Panc1 (cell line): ENCODE measurements around the gene BOD1. TPM values are rescaled to one million over a fixed set of nuclear protein-coding genes. Genes with fewer than 3 reads are reported as not detected.

Experiments
- ATAC-seq: fragments of 200-7000 bp; cut with Tn5 transposase; 2 replicates; pipeline ENCODE4 v1.9.1; 2020; ENCODE audit warnings: mild to moderate bottlenecking, moderate library complexity
- BruUV-seq: library from RNA; stranded (reverse); fragments of 400-500 nt; replicated peaks from 2 replicates; lab custom pipeline; 2021; lab: Mats Ljungman, UMichigan
- CTCF ChIA-PET: fragments of 300-600 bp; sonication (Branson Sonifier 250); formaldehyde crosslinking; loops from one replicate; lab custom pipeline; 2022; ENCODE audit warnings: antibody characterized with exemption; lab: Charles Lee
- POLR2A ChIA-PET: fragments of 300-600 bp; sonication (Branson Sonifier 250); formaldehyde crosslinking; loops from one replicate; lab custom pipeline; 2022; ENCODE audit warnings: antibody characterized with exemption; lab: Charles Lee
- DNase-seq: peaks from one replicate; pipeline ENCODE4 v3.0.0-alpha.2; 2010; ENCODE audit warnings: low read depth, low spot score
- H3K27ac ChIP-seq: 2 replicates; pipeline ENCODE4 v1.5.1; 2011; ENCODE audit warnings: mild to moderate bottlenecking, low read length, inconsistent platforms
- H3K27me3 ChIP-seq: fragments of 200-500 bp; sonication (Bioruptor generic); 2 replicates; pipeline ENCODE4 v1.6.0; 2014; ENCODE audit warnings: low read length, inconsistent platforms; ENCODE audit not compliant: control insufficient read depth, insufficient read depth
- H3K36me3 ChIP-seq: fragments of 200-500 bp; sonication (Bioruptor generic); 2 replicates; pipeline ENCODE4 v1.5.1; 2014; ENCODE audit warnings: inconsistent platforms, mild to moderate bottlenecking, low read length, moderate library complexity; ENCODE audit not compliant: control insufficient read depth, insufficient read depth
- H3K4me1 ChIP-seq: 2 replicates; pipeline ENCODE4 v1.5.1; 2011; ENCODE audit warnings: inconsistent platforms, mild to moderate bottlenecking, low read length, moderate library complexity; ENCODE audit not compliant: control insufficient read depth, insufficient read depth
- H3K4me3 ChIP-seq, 2 experiments: 2 replicates each; pipeline ENCODE4 v1.5.1; 2011 to 2012; ENCODE audit warnings: low read depth in 2 of 2, low read length in 2 of 2, mild to moderate bottlenecking in 2 of 2, inconsistent platforms in 1 of 2, moderate library complexity in 1 of 2
- H3K9me3 ChIP-seq: fragments of 200-500 bp; sonication (Bioruptor generic); 2 replicates; pipeline ENCODE4 v1.5.1; 2014; ENCODE audit warnings: low read depth, mild to moderate bottlenecking, inconsistent platforms, low read length, moderate library complexity; ENCODE audit not compliant: control insufficient read depth, insufficient read depth
- POLR2AphosphoS5 ChIP-seq: IDR thresholded peaks from 2 replicates; pipeline ENCODE4 v1.6.1; 2012; ENCODE audit warnings: mild to moderate bottlenecking, low read depth, low read length, moderate library complexity
- REST ChIP-seq, 2 experiments: IDR thresholded peaks; 2 replicates each; pipeline ENCODE4 v1.6.1; 2011 to 2012; ENCODE audit warnings: low read depth in 2 of 2, control low read depth in 1 of 2, low read length in 1 of 2, mild to moderate bottlenecking in 1 of 2, moderate library complexity in 1 of 2; ENCODE audit not compliant: insufficient read depth in 1 of 2
- SIN3A ChIP-seq: IDR thresholded peaks from 2 replicates; pipeline ENCODE4 v1.6.1; 2012; ENCODE audit warnings: low read depth, mild to moderate bottlenecking, low read length, moderate library complexity, borderline replicate concordance; ENCODE audit not compliant: insufficient read depth
- TCF7L2 ChIP-seq: IDR thresholded peaks from 2 replicates; pipeline ENCODE4 v1.6.1; 2011; ENCODE audit warnings: mild to moderate bottlenecking, low read depth, low read length, inconsistent platforms
- in situ Hi-C: cut with HindIII; loops from 2 replicates; pipeline ENCODE4 v1.10.0; 2016; ENCODE audit warnings: low sequenced_read_pairs, low pct_unique_long_range_greater_than_20kb
- intact Hi-C: fragments of 100-400 bp; cut with micrococcal nuclease; formaldehyde crosslinking; loops from one replicate; pipeline ENCODE4 v1.10.0; 2022; ENCODE audit not compliant: unreplicated experiment
- total RNA-seq: library from RNA; stranded (reverse); gene quantifications from one replicate; pipeline ENCODE4 v1.2.1, GENCODE V29; 2021; ENCODE audit not compliant: unreplicated experiment
- TF ChIP-seq, protein P1 (sequence below): fragments of 450-650 bp; IDR thresholded peaks from 2 replicates; pipeline ENCODE4 v1.5.1; 2017; ENCODE audit warnings: mild to moderate bottlenecking

The BOD1 gene
- total RNA-seq, 1 experiment from 2014 or later: 86.1 TPM

GRCh38 chr5:173578947-173579615 is 37.4 kb downstream of the BOD1 start:
- no peaks in the 10 kb centered on the region for H3K4me1 ChIP-seq
- no peaks in the 10 kb centered on the region for H3K27me3 ChIP-seq
- H3K36me3 ChIP-seq: no peaks in the 10 kb centered on the region
- H3K27ac ChIP-seq: no peak overlapping the region
- ATAC-seq (no peak), DNase-seq (no peak)
- H3K4me3 ChIP-seq: no peak overlapping the region
- ChIA-PET CTCF (interaction anchor here (1.1 kb wide), 1 partner anchor 9 kb away, joined by 4 read pairs; no protein-coding TSS in a partner anchor), POLR2A (no interaction called here)
- TF ChIP-seq TCF7L2 (no peak), POLR2AphosphoS5 (no peak), SIN3A (no peak), REST (IDR thresholded peaks at IDR 0.05; ENCODE audit: insufficient read depth in 1 of 2, low read depth in 2 of 2, low read length in 1 of 2) (no peak)
- TF ChIP-seq, protein P1, sequence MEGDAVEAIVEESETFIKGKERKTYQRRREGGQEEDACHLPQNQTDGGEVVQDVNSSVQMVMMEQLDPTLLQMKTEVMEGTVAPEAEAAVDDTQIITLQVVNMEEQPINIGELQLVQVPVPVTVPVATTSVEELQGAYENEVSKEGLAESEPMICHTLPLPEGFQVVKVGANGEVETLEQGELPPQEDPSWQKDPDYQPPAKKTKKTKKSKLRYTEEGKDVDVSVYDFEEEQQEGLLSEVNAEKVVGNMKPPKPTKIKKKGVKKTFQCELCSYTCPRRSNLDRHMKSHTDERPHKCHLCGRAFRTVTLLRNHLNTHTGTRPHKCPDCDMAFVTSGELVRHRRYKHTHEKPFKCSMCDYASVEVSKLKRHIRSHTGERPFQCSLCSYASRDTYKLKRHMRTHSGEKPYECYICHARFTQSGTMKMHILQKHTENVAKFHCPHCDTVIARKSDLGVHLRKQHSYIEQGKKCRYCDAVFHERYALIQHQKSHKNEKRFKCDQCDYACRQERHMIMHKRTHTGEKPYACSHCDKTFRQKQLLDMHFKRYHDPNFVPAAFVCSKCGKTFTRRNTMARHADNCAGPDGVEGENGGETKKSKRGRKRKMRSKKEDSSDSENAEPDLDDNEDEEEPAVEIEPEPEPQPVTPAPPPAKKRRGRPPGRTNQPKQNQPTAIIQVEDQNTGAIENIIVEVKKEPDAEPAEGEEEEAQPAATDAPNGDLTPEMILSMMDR: no peak
- in situ Hi-C loops (no loop called here), intact Hi-C loops (no loop called here)
- BruUV-seq: no TSS peak
- H3K9me3 ChIP-seq: no peaks in the 10 kb centered on the region; the same call in 1 of the 2 replicates

DNA sequence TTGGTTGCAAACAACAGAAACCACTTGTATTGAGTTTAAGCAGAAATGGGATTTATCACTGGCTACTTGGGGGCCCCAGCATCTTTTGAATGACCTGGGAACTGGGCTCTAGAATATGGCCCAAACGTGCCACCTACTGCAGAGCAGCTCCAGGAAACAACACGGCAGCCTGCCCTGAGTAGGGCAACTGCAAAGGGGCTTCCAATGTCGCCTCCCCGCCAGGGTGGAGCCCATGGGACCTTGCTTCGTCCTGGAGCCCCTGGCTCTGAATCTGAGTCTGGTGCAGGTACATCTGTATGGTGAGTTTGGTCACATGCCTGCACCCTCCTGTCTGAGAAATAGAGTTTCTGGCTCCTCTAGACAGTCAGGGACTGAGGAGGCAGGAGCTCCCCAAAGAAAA is 38.6 kb downstream of the BOD1 start:
- no peak overlapping the region for H3K4me3 ChIP-seq
- intact Hi-C loops (no loop called here), in situ Hi-C loops (no loop called here)
- H3K36me3 ChIP-seq: no peaks in the 10 kb centered on the region
- H3K27me3 ChIP-seq: no peaks in the 10 kb centered on the region
- ChIA-PET CTCF (no interaction called here), POLR2A (no interaction called here)
- ATAC-seq (no peak), DNase-seq (no peak)
- H3K9me3 ChIP-seq: no peaks in the 10 kb centered on the region; the same call in 1 of the 2 replicates
- no peak for TF ChIP-seq REST (IDR thresholded peaks at IDR 0.05; ENCODE audit: insufficient read depth in 1 of 2, low read depth in 2 of 2, low read length in 1 of 2)
- TF ChIP-seq POLR2AphosphoS5: no peak
- TF ChIP-seq, protein P1: no peak
- no peak for TF ChIP-seq SIN3A
- TF ChIP-seq TCF7L2: no peak
- H3K27ac ChIP-seq: no peak overlapping the region
- BruUV-seq: no TSS peak
- no peaks in the 10 kb centered on the region for H3K4me1 ChIP-seq
